Stimulated activated CD4-positive, alpha-beta T cell treated with anti-CD3 and anti-CD28 coated beads, Interleukin-2, amount 100 ng/mL, for 24 hours (primary cell): ENCODE measurements around the gene GANC.

ENCODE experiments used
- DNase-seq, 2 donors: peaks; one replicate each; pipeline ENCODE4 v3.0.0-alpha.2; 2020

Gene GANC

DNA sequence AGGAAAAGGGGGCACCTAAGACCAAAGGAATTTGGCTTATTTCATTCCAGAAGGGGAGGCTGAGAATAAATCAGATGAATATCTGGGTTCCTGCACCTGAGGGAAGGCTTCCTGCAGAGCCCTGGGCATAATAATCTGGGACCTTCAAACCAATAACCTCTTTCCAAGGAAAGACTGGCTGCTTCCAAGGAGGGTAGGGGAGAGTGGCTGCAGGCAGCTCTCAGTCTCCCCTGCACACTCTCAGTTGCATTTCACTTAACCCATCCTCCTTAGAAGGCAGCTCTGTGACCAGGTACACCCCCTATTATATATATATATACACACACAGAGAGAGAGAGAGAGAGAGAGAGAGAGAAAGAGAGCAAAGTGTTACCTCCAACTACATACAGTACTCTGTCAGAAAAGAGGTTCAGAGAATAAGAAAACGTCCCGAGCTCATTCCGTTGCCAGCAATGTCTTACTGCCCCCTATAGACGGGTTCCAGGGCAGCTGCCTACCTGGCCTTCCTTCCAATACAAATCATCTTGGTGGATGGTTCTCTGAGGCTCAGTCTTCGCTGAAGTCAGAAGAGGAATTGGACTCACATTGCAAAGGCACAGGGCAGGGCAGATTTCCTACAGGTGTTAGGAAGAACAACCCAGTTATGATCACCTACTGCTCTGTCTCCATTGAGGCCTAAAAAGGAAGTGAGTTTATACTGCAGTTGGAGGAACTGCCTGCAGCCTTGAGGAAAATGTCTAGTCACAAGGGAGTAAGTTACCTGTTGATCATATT, 112.4 kb downstream of the GANC start:
- DNase-seq = peak in 1 of 2 donors; percentile 29

- DNase-seq = no peak
These were observed 113.1 kb downstream of the GANC start for GRCh38 chr15:42385980-42386700.

GRCh38 chr15:42387603-42388002, 114.6 kb downstream of the GANC start:
- no peak for DNase-seq

DNA sequence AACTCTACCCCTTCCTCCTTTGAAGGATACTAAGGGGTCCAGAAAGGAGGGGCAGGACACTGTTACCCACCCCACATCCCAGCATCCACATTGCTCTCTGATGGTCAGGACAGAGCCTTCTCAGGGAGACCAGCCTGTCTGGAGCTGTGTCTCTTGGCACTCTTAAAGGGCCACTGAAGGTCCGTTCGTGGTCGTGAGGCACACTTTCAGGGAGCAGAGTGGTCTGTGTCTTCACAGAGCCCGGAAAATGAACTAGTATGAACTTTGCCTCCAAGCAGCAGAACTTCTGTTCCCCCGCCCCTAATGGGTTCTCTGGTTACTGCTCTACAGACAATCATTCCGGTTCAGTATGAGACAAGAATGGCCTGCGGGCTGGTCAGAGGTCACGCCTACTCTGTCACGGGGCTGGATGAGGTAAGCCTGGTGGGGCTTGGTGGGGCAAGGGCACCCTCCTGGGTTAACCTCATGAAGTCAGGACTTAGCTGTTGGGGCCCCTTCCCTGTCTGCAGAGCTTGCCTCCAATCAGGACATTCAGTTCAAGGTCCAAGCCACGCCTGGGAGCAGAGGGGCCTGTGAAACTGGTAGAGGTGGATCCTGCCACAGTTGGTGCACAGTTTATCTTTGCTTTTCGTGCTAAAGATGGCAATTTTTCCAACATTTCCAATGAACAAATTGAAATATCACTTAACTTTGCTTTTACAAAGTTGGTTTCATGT, 119.5 kb downstream of the GANC start:
- no peak for DNase-seq

DNA sequence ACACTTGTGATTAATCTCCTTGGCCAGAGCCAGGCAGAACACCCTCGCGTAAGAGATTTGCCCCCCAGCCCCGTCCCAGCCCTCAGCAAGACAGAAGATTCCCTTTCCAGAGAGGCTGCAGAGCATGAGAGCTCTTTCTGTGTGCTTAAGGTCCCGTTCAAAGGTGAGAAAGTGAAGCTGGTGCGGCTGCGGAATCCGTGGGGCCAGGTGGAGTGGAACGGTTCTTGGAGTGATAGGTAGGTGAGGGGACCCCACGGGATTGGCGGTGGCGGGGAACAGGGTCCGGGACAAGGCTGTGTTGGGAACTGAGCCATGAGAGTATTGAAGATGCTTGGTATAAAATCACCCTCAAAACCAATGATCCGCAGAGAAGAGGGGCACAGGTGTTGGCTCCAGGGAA, 121.1 kb downstream of the GANC start:
- DNase-seq = no peak

DNA sequence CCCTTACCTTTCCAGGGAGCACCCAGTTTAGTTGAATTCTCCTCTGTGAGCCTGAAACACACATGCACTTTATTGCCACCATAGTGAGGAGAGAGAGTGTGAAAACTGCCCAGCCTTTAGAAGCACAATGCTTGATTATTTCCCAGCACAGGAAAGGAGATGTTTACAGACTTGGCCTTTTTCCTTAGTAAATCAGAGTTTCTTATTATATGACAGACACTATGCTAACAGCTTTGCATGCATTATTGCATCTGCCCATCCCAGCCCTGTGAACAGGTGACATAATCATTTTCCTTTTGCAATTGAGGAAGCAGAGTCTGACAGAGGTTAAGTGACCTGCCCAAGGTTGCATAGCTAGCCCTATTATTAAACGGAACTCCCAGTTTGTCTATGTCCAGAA, 122.8 kb downstream of the GANC start:
- DNase-seq = no peak

DNA sequence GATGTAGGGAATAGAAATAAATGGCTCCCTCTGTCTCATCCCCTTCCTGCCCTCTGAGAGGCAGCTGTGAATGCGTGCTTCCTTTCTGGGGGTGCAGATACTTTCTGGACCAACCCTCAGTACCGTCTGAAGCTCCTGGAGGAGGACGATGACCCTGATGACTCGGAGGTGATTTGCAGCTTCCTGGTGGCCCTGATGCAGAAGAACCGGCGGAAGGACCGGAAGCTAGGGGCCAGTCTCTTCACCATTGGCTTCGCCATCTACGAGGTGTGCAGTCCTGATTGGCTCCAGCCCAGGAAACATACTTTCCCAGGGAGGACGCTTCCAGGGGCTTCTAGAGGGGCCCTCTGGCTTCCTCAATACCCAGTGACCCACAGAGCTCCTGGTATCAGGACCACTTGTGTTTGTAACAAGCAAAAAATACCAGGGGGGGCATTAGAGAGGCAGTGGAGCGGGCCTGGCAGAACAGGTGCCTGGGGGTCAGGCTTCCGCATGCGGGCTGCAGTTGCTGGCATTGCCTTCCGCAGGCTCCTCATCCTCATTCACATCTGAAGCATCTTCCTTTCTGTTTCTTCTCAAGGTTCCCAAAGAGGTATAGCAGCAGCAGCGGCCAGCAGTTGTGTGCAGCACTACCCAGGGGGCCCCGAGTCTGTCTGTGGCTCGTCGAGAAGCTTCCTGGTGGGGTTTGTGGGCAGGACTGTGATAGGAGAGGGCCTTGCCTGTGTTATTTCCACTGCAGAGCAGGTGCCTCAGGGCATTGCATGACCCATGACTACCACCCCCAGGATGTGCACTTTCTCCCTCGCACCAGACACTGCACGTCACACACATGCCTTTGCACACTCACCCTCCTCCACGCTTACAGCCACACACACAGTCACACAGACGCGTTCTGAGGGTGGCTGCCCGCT, 128.8 kb downstream of the GANC start:
- DNase-seq = no peak

- DNase-seq = no peak
These were observed 129.6 kb downstream of the GANC start for GRCh38 chr15:42402455-42403205.

DNA sequence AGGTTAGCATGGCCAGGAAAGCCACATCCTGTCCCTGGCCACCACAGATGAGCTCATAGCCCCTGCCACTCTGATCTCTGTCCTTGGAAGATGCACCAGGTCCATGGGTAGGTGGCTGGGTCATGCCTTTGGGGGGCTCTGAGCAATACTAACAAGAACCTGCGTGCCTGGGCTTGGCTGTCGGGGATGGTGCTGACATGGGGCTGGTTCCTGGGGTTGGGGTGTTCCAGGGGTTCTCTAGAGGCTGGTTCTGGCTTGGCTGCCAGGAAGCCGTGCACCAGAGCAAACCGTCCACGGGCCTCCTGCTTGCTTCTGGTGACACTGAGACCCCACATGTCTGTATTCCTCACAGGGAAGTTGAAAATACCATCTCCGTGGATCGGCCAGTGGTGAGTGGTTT, 130.4 kb downstream of the GANC start:
- DNase-seq = no peak

GRCh38 chr15:42404461-42405235, 131.6 kb downstream of the GANC start:
- DNase-seq = no peak

- DNase-seq = no peak
These were observed 133.0 kb downstream of the GANC start for GRCh38 chr15:42405863-42406482.
